Heart right ventricle (tissue), 16 donors: Measurements from ENCODE around the gene MAP3K5. TPM values are rescaled to one million over a fixed set of nuclear protein-coding genes. Genes with fewer than 3 reads are reported as not detected.

Experiments used
- ATAC-seq, 8 donors: fragments of 200-7000 bp; cut with Tn5 transposase; one replicate each; pipeline ENCODE4 v1.9.1; 2020; ENCODE audit warnings: mild to moderate bottlenecking in 8 of 8, moderate library complexity in 8 of 8, moderate number of reproducible peaks in 1 of 8
- DNase-seq, 2 donors: peaks; one replicate each; pipeline ENCODE4 v3.0.0-alpha.2; 2020
- H3K27ac ChIP-seq, 10 donors: fragments of 200-600 bp; sonication (generic) in 2 of 10; one replicate each; pipeline versions ENCODE4 v1.5.0 to v1.8.0; 2020 to 2022; ENCODE audit warnings: mild to moderate bottlenecking in 3 of 10
- H3K27me3 ChIP-seq, 7 donors: fragments of 200-600 bp; one replicate each; pipeline ENCODE4 v1.8.0; 2021 to 2022; ENCODE audit warnings: mild to moderate bottlenecking in 2 of 7
- H3K36me3 ChIP-seq, 9 donors: fragments of 200-600 bp; sonication (generic) in 1 of 9; one replicate each; pipeline versions ENCODE4 v1.5.0 to v1.8.0; 2020 to 2022; ENCODE audit warnings: mild to moderate bottlenecking in 2 of 9
- H3K4me1 ChIP-seq, 9 donors: fragments of 200-600 bp; sonication (generic) in 1 of 9; one replicate each; pipeline versions ENCODE4 v1.5.0 to v1.8.0; 2020 to 2022; ENCODE audit warnings: mild to moderate bottlenecking in 4 of 9
- H3K4me3 ChIP-seq, 10 donors: fragments of 200-600 bp; sonication (generic) in 2 of 10; one replicate each; pipeline versions ENCODE4 v1.5.0 to v1.8.0; 2020 to 2022; ENCODE audit warnings: mild to moderate bottlenecking in 7 of 10, moderate library complexity in 2 of 10
- H3K9me3 ChIP-seq, 11 donors: fragments of 200-600 bp in 10 of 11; sonication (generic) in 2 of 11; one replicate each; pipeline versions ENCODE4 v1.5.0 to v1.8.0; 2013 to 2022; ENCODE audit warnings: mild to moderate bottlenecking in 2 of 11, control low read depth in 1 of 11, moderate library complexity in 1 of 11
- CTCF ChIP-seq, 9 donors: fragments of 200-600 bp; sonication (generic) in 2 of 9; IDR thresholded peaks; one replicate each; pipeline versions ENCODE4 v1.5.0 to v1.8.0; 2021 to 2022; ENCODE audit warnings: antibody characterized with exemption in 9 of 9, mild to moderate bottlenecking in 5 of 9, moderate library complexity in 1 of 9
- WGBS, 2 donors: extraction: QIAGEN DNeasy Blood & Tissue Kit; methylation state at CpG; one replicate each; pipeline ENCODE4 v1.1.7; 2013; ENCODE audit warnings: inconsistent platforms in 1 of 2; 5-methylcytosine and 5-hydroxymethylcytosine counted together
- intact Hi-C, 10 donors: fragments of 100-400 bp; cut with DNase I; formaldehyde crosslinking; loops; one replicate each; pipeline versions ENCODE4 v1.11.1 to v1.14.2; 2022
- polyA plus RNA-seq, 2 donors: library from polyadenylated mRNA; stranded (reverse); fragments of 200-250 nt; gene quantifications; one replicate each; pipeline ENCODE4 v1.2.3, GENCODE V29; 2013
- total RNA-seq, 10 donors: library from RNA; stranded (reverse); fragmentation: NEBNext Ultra II Directional in 3 of 10; extraction: Animal tissue kit (Norgen Biotek cat#: 25700) in 3 of 10; gene quantifications; one replicate each; pipeline versions ENCODE4 v1.2.1 to v1.2.4, GENCODE V29; 2021 to 2023
- donor health status: Arrhythmogenic right ventricular cardiomyopathy.
- donor health status: ischemic (EF 13 %, LVEDD 7.1; RV severe dilation, severe dysfunction).
- donor health status: healthy with polysubstance abuse.
- donor health status: DM: no; HTN: yes; CAD: no.
- donor health status: DM: no; HTN: no; CAD: no.
- donor health status: ischemic (EF 25% LVEDD 6.9; RV normal size, moderate dysfunction).
- donor health status: ischemic (EF 25% LVEDD 5.7; RV mildly dilated, moderate dysfunction).
- donor health status: healthy.
- donor health status: DM: yes; HTN: yes; CAD: no.
- donor health status: Ischemic cardiomyopathy.
- donor health status: ischemic (EF 35%, LVEDD 5.7; RV mildly dilated, moderate dysfunction).
- donor health status: nonischemic (EF 11% LVEDD 7.7; RV severe dilation, severe dysfunction).
- donor health status: DM: yes; HTN: yes; CAD: no.
- donor health status: PGD.
- donor health status: ischemic (EF 29% LVEDD 5.4; RV normal size, mild dysfunction).
- donor health status: nonischemic (EF 23%, LVEDD 6.1; RV moderate dilation, normal function).

The MAP3K5 gene
- total and polyA plus RNA-seq, 12 donors, result 5.1 to 35.7 (median 27.8) TPM

DNA sequence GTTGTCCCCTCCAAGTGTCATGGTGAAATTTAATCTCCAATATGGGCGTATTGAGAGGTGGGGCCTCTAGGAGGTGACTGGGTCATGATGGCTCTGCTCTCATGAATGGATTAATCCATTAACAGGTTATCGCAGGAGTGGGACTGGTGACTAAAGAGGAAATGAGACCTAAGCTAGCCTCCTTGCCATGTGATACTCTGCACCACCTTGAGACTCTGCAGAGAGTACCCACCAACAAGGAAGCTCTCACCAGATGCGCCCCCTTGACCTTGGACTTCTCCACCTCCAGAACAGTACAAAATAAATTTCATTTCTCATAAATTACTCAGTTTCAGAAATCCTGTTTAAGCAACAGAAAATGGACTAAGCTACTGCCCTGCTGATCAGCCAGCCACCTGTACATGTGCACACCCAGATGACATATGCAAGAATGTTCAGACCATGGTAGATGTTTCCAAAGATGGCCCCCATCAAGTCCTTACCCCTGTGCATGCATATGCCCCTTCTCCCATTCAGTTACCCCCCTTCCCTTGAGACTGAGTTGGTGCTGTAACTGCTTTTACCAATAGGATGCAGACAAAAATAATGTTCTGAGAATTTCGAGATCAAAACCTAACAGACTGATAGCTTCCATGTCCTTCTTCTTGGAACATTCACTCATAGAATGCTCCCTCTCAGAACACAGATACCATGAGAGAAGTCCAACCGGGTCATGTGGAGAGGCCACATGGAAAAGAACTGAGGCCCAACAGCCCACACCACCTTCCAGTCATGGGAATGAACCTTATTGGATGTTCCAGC, 28.4 kb downstream of the MAP3K5 start:
- no peaks in the 10 kb centered on the region for H3K27me3 ChIP-seq
- TF ChIP-seq CTCF (IDR thresholded peaks at IDR 0.05), result no peak
- H3K9me3 ChIP-seq, result no peaks in the 10 kb centered on the region
- H3K36me3 ChIP-seq, result no peaks in the 10 kb centered on the region
- intact Hi-C loops, result no loop called here
- peak overlapping the region in 5 of 10 donors; percentile 11 to 92 (median 39) for H3K27ac ChIP-seq
- ATAC-seq (no peak), DNase-seq (no peak)
- H3K4me1 ChIP-seq, result peaks cover 28 to 85% (median 65%) of the 10 kb centered on the region in 9 donors
- 88 to 92% methylated on average over 5 of the region's 5 CpGs for WGBS, 2 donors
- no peak overlapping the region for H3K4me3 ChIP-seq

DNA sequence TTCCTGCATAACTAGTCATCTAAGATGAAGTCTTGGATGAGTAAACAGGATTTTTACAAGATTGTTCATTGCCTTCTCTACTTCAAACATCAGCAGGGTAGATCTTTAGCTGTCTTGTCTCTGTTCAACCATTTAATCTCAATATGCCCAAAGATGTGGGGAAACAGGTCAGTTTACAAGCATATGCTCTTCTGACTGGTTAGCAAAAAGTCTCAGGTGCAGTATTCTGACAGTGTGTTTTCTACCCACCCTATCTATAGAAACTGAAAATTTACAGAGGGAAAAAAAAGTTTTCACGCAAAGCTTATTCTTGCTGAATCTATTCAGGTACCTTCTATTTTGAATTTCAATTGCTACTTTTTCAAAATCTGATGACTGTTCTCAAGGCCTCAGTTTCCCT, 29.0 kb downstream of the MAP3K5 start:
- H3K27ac ChIP-seq, result peak overlapping the region in 6 of 10 donors; percentile 75 to 92 (median 86)
- ATAC-seq (no peak), DNase-seq (no peak)
- peaks cover 28 to 84% (median 65%) of the 10 kb centered on the region in 9 donors for H3K4me1 ChIP-seq
- intact Hi-C loops, result no loop called here
- no peak overlapping the region for H3K4me3 ChIP-seq
- H3K27me3 ChIP-seq, result no peaks in the 10 kb centered on the region
- H3K9me3 ChIP-seq, result no peaks in the 10 kb centered on the region
- no peak for TF ChIP-seq CTCF (IDR thresholded peaks at IDR 0.05)
- 100% methylated on average over 1 of the region's 1 CpG for WGBS, 2 donors
- H3K36me3 ChIP-seq, result no peaks in the 10 kb centered on the region

GRCh38 chr6:136762022-136762975, 30.0 kb downstream of the MAP3K5 start:
- TF ChIP-seq CTCF (IDR thresholded peaks at IDR 0.05), result no peak
- intact Hi-C loops, result no loop called here
- peak; percentile 30 to 89 (median 75) for ATAC-seq

More at GRCh38 chr6:136762022-136762975, 30.0 kb downstream of the MAP3K5 start:
- peak overlapping the region in 8 of 10 donors; percentile 6 to 31 (median 26) for H3K4me3 ChIP-seq
- 36% methylated on average over 3 of the region's 3 CpGs for WGBS, 2 donors
- no peaks in the 10 kb centered on the region for H3K9me3 ChIP-seq
- peak overlapping the region; percentile 75 to 92 (median 82) for H3K27ac ChIP-seq
- H3K36me3 ChIP-seq, result no peaks in the 10 kb centered on the region
- DNase-seq, result peak in 1 of 2 donors; percentile 35
- H3K27me3 ChIP-seq, result no peaks in the 10 kb centered on the region
- H3K4me1 ChIP-seq, result peaks cover 28 to 85% (median 72%) of the 10 kb centered on the region in 9 donors
